ENCODE measurements around the gene SH3PXD2A.

SH3PXD2A gene

GRCh38 chr10:103729851-103730250, 125.5 kb downstream of the SH3PXD2A start:
- DNase-seq (ENCODE audit: extremely low read depth in 1 of 2, low read depth in 1 of 2), result no peak

DNA sequence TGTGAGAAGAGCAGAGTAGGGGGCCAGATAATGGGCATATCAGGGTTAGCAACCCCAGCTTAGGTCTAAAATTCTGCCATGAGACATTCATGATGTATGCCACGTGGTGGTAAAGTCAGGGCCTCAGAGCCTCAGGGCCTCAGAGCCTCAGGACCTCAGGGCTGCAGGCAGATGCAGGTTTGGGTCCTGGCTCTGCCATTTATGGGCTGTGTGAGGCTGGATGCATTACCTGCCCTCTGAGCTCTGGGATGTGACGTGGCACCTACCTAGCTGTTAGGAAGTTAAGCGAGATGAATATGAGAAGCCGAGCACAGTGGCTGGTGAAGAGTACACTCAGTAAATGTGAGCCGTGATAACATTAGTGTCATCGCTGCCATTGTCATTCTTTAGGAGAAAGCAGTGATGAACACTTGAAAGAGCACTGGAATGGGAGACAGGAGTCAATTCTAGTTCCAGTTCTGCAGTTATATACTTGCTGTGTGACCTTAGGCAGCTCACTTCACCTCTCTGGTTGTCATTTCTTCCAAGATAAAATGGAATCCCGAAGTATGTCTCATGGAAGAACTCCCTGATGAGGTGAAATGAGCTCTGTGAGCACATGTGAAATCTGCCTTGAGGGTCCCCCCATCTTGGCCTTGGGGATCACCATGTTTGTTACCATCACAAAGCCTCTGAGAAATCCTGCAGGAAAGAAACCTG, 127.2 kb downstream of the SH3PXD2A start:
- DNase-seq (ENCODE audit: extremely low read depth in 1 of 2, low read depth in 1 of 2), result no peak

GRCh38 chr10:103727546-103727963, 127.8 kb downstream of the SH3PXD2A start:
- no peak for DNase-seq (ENCODE audit: extremely low read depth in 1 of 2, low read depth in 1 of 2)

- no peak for DNase-seq (ENCODE audit: extremely low read depth in 1 of 2, low read depth in 1 of 2)
These were observed 128.7 kb downstream of the SH3PXD2A start for GRCh38 chr10:103726637-103727036.

DNA sequence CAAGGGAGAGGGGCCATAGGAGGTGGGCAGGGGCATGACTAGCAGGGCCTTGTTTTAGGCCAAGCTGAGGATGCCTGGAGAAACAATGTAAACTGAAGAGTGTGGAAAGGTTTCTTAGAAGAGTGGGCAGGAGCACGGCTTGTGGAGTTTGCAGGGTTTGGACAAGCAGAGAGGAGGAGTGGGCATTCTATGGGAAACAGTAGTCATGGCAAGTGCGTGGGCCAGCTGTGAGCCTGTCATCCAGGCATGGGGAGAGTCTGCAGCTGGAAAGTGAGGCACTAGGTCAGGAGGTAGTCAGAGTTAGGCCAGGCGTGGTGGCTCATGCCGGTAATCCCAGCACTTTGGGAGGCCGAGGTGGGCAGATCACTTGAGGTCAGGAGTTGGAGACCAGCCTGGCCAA, 130.1 kb downstream of the SH3PXD2A start:
- DNase-seq (ENCODE audit: extremely low read depth in 1 of 2, low read depth in 1 of 2), result no peak

DNA sequence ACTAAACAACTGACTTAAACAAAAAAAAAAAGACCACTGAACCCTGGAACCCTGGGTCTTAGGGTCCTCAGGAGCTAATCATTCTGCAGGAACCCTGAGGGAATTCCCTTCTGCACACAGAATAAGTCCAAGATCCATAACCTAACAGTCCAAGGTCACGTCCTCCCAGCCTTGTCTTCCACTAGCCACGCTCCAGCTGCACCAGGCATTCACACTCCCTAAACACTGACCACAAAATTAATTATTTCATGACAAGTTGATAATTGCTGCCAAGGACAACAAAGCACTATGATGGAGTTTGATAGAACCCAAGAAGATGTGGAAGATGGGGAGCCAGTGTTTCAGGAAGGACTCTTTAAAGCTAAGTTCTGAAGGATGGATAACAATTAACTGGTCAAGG, 130.6 kb downstream of the SH3PXD2A start:
- no peak for DNase-seq (ENCODE audit: extremely low read depth in 1 of 2, low read depth in 1 of 2)

- DNase-seq (ENCODE audit: extremely low read depth in 1 of 2, low read depth in 1 of 2), result no peak
These were observed 131.3 kb downstream of the SH3PXD2A start for GRCh38 chr10:103724074-103724473.

DNA sequence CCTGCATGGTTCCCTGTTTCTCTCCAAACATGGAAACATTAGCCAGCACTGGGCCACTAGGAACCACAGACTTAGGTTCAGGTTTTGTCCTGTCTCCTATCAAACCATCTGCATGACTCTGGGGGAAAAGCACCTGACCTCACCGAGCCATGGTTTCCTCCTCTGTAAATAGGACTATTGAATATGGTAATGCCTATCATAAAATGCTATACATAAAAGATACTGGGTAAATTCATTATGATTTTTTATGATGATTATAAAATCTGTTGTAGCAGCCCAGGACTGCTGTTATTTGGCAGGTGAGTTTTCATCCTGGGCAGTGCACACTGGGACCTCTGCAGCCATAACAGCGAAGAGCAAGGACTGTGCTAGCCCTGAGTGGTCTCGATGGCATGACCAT, 131.8 kb downstream of the SH3PXD2A start:
- no peak for DNase-seq (ENCODE audit: extremely low read depth in 1 of 2, low read depth in 1 of 2)

- no peak for DNase-seq (ENCODE audit: extremely low read depth in 1 of 2, low read depth in 1 of 2)
These were observed 132.7 kb downstream of the SH3PXD2A start for GRCh38 chr10:103722632-103723031.

GRCh38 chr10:103720964-103721335, 134.4 kb downstream of the SH3PXD2A start:
- no peak for DNase-seq (ENCODE audit: extremely low read depth in 1 of 2, low read depth in 1 of 2)

GRCh38 chr10:103720328-103720963, 134.9 kb downstream of the SH3PXD2A start:
- DNase-seq (ENCODE audit: extremely low read depth in 1 of 2, low read depth in 1 of 2), result no peak

- DNase-seq (ENCODE audit: extremely low read depth in 1 of 2, low read depth in 1 of 2), result no peak
These were observed 136.3 kb downstream of the SH3PXD2A start for GRCh38 chr10:103719036-103719435.

GRCh38 chr10:103718247-103718620, 137.1 kb downstream of the SH3PXD2A start:
- no peak for DNase-seq (ENCODE audit: extremely low read depth in 1 of 2, low read depth in 1 of 2)

GRCh38 chr10:103717341-103718246, 137.8 kb downstream of the SH3PXD2A start:
- no peak for DNase-seq (ENCODE audit: extremely low read depth in 1 of 2, low read depth in 1 of 2)

GRCh38 chr10:103716206-103717160, 138.9 kb downstream of the SH3PXD2A start:
- no peak for DNase-seq (ENCODE audit: extremely low read depth in 1 of 2, low read depth in 1 of 2)

DNA sequence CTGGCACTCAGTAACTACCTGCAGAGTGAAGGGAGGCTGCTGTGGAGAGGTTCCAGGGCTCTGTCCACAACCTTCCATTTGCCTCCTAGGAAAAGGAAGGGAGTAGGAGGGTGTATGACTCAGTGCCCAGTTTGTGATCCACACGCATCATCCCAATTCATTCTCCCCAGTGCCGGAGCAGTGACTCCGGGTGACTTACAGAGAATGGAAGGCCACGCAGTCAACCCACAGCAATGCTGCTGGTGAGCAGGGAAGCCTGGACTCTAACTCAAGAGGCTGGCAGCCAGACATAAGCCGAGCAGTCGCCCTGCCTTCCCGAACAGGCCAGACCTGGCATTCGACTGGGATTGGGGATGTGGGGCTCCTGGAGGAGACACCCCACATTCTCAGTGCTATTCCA, 139.9 kb downstream of the SH3PXD2A start:
- DNase-seq (ENCODE audit: extremely low read depth in 1 of 2, low read depth in 1 of 2), result no peak

DNA sequence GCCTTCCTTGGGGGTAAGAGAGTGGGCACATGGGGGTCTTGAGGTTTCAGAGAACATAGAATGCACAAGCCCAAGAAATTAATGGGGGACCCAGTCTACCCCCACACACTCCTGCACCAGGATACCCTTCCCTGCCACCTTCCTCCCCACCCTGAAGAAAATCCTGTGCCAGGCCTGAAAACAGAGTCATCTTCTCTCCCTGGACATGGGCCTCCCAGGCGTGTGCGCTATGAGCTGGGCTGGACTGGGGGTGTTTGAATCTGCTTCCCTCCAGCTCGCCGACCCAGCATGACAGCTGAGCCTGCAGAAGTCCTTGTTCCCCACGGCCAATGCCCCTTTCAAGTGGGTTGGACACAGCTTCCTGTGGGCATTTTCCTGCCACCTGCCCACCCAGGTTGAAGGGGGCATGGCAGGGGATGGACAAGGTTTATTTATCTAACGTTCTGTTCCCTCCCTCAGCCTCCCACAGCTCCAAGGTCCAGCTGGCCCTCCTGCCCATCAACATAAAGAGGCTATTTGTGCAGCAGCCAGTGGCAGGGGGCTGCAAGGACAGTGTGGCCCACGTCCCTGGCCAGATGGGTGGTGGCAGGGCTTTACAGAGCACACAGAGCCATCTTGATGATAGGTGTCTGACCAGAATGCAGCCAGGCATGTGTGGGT, 141.0 kb downstream of the SH3PXD2A start:
- no peak for DNase-seq (ENCODE audit: extremely low read depth in 1 of 2, low read depth in 1 of 2)

- no peak for DNase-seq (ENCODE audit: extremely low read depth in 1 of 2, low read depth in 1 of 2)
These were observed 141.7 kb downstream of the SH3PXD2A start for GRCh38 chr10:103713676-103714075.

- DNase-seq (ENCODE audit: extremely low read depth in 1 of 2, low read depth in 1 of 2), result peak; percentile 35 to 63
These were observed 142.4 kb downstream of the SH3PXD2A start for GRCh38 chr10:103712898-103713498.

DNA sequence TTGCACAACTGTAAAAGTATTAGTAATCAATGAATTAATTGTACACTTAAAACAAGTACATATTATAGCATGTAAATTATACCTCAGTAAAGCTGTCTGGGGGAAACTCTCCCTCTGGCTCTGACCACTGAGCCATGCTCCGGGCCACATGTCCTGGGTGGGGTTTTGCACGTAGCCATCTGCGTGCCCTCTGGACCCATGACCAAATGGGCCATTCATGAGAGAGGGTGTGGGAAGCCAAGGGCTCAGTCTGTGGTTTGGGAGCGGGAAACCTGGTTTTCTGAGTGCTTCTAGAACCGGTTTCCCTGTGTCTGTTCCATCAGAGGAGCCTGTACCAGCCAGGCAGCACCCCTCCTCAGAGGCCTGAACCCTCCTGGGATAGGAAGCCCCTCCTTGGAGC, 143.2 kb downstream of the SH3PXD2A start:
- no peak for DNase-seq (ENCODE audit: extremely low read depth in 1 of 2, low read depth in 1 of 2)
